H1 (cell line): Measurements from ENCODE around the gene ANKFN1. TPM values are rescaled to one million over a fixed set of nuclear protein-coding genes. Genes with fewer than 3 reads are reported as not detected.

Source experiments
- CTCF ChIA-PET: fragments of 300-600 bp; sonication (Branson Sonifier 250); formaldehyde crosslinking; loops from one replicate; lab custom pipeline; 2021; ENCODE audit not compliant: partially characterized antibody; lab: Charles Lee
- POLR2A ChIA-PET: fragments of 300-600 bp; sonication (Branson Sonifier 250); formaldehyde crosslinking; loops from one replicate; lab custom pipeline; 2021; ENCODE audit warnings: inconsistent platforms; ENCODE audit not compliant: partially characterized antibody; lab: Charles Lee
- DNase-seq, 2 experiments: peaks; one replicate each; pipeline versions ENCODE4 v3.0.0 to v3.0.0-alpha.2; 2010 to 2022; ENCODE audit warnings: low spot score in 2 of 2, low read depth in 1 of 2, mixed read lengths in 1 of 2
- FAIRE-seq: peaks from 2 replicates; lab custom pipeline; 2011; peaks lifted over from hg19 to GRCh38; lab: Jason Lieb, UNC
- H2AFZ ChIP-seq: 2 replicates; pipeline ENCODE4 v1.8.1; 2012; ENCODE audit warnings: low read length, inconsistent platforms
- H2AK5ac ChIP-seq: 2 replicates; pipeline ENCODE4 v1.6.1; 2013; ENCODE audit warnings: low read depth, low read length
- H2BK120ac ChIP-seq: replicated peaks from 2 replicates; pipeline ENCODE3; 2013; ENCODE audit warnings: low read depth, low read length, inconsistent platforms
- H2BK12ac ChIP-seq: 2 replicates; pipeline ENCODE4 v1.6.1; 2013; ENCODE audit warnings: low read depth, low read length
- H2BK15ac ChIP-seq: 2 replicates; pipeline ENCODE4 v1.6.1; 2013; ENCODE audit warnings: low read length
- H2BK20ac ChIP-seq: 2 replicates; pipeline ENCODE4 v1.6.1; 2013; ENCODE audit warnings: low read length
- H2BK5ac ChIP-seq: 2 replicates; pipeline ENCODE4 v1.6.1; 2013; ENCODE audit warnings: low read depth, low read length
- H3K14ac ChIP-seq: 2 replicates; pipeline ENCODE4 v1.6.1; 2013; ENCODE audit warnings: inconsistent platforms; ENCODE audit not compliant: insufficient read length
- H3K18ac ChIP-seq: 2 replicates; pipeline ENCODE4 v1.6.1; 2013; ENCODE audit warnings: low read length; ENCODE audit errors: extremely low read depth
- H3K23ac ChIP-seq: 2 replicates; pipeline ENCODE4 v1.6.1; 2013; ENCODE audit warnings: inconsistent platforms; ENCODE audit not compliant: insufficient read length
- H3K23me2 ChIP-seq: 2 replicates; pipeline ENCODE4 v1.6.1; 2013; ENCODE audit warnings: low read depth, low read length
- H3K27ac ChIP-seq: 2 replicates; pipeline ENCODE4 v1.6.1; 2011; ENCODE audit warnings: low read depth, low read length, inconsistent platforms
- H3K27me3 ChIP-seq, 4 experiments: replicated peaks in 1 of 4; 1 replicate in 1 of 4; 2 replicates in 3 of 4; pipeline versions ENCODE4 v1.6.1 to v1.8.1; 2011 to 2013; ENCODE audit warnings: low read length in 3 of 4, mild to moderate bottlenecking in 3 of 4, inconsistent platforms in 2 of 4, mixed read lengths in 2 of 4, moderate library complexity in 1 of 4; ENCODE audit not compliant: control insufficient read depth in 3 of 4, insufficient read depth in 3 of 4; ENCODE audit errors: extremely low read depth in 1 of 4
- H3K36me3 ChIP-seq, 4 experiments: 2 replicates each; pipeline versions ENCODE4 v1.6.1 to v1.8.1; 2011 to 2013; ENCODE audit warnings: mild to moderate bottlenecking in 4 of 4, low read length in 3 of 4, moderate library complexity in 2 of 4, control low read depth in 1 of 4, inconsistent platforms in 1 of 4; ENCODE audit not compliant: insufficient read depth in 4 of 4, control insufficient read depth in 2 of 4
- H3K4ac ChIP-seq: replicated peaks from 2 replicates; pipeline ENCODE3; 2013; ENCODE audit warnings: low read length, low read depth, mixed read lengths, inconsistent platforms; ENCODE audit not compliant: insufficient read length
- H3K4me1 ChIP-seq, 4 experiments: replicated peaks in 1 of 4; 1 replicate in 1 of 4; 2 replicates in 3 of 4; pipeline versions ENCODE4 v1.6.1 to v1.8.1; 2011 to 2013; ENCODE audit warnings: low read length in 3 of 4, inconsistent platforms in 2 of 4, mixed read lengths in 1 of 4; ENCODE audit not compliant: insufficient read depth in 4 of 4, control insufficient read depth in 3 of 4
- H3K4me2 ChIP-seq, 2 experiments: 2 replicates each; pipeline versions ENCODE4 v1.6.1 to v1.8.1; 2011 to 2013; ENCODE audit warnings: low read depth in 2 of 2, low read length in 2 of 2, control low read depth in 1 of 2, inconsistent platforms in 1 of 2, mild to moderate bottlenecking in 1 of 2; ENCODE audit not compliant: insufficient read depth in 1 of 2
- H3K4me3 ChIP-seq, 4 experiments: fragments of 200-600, 300-600 bp in 1 of 4; sonication (generic), shearing (Covaris generic), sonication (Bioruptor Twin) in 1 of 4; 2 replicates each; pipeline versions ENCODE4 v1.5.1 to v1.8.1; 2011 to 2016; ENCODE audit warnings: low read length in 4 of 4, low read depth in 3 of 4, control low read depth in 2 of 4, inconsistent platforms in 2 of 4, mild to moderate bottlenecking in 2 of 4, mixed read lengths in 1 of 4, moderate library complexity in 1 of 4; ENCODE audit not compliant: insufficient read depth in 2 of 4; ENCODE audit errors: extremely low read depth in 1 of 4
- H3K56ac ChIP-seq: replicated peaks from 2 replicates; pipeline ENCODE3; 2013; ENCODE audit warnings: low read depth, mild to moderate bottlenecking, mixed read lengths, low read length, inconsistent platforms; ENCODE audit not compliant: insufficient read length
- H3K79me1 ChIP-seq: 2 replicates; pipeline ENCODE4 v1.6.1; 2013; ENCODE audit warnings: low read depth, low read length, control low read depth
- H3K79me2 ChIP-seq, 2 experiments: 2 replicates each; pipeline versions ENCODE4 v1.6.1 to v1.8.1; 2012 to 2013; ENCODE audit warnings: low read length in 2 of 2, mild to moderate bottlenecking in 2 of 2, inconsistent platforms in 1 of 2; ENCODE audit not compliant: insufficient read depth in 2 of 2, control insufficient read depth in 1 of 2
- H3K9ac ChIP-seq, 4 experiments: replicated peaks in 1 of 4; 1 replicate in 1 of 4; 2 replicates in 3 of 4; pipeline versions ENCODE4 v1.6.1 to v1.8.1; 2011 to 2013; ENCODE audit warnings: low read depth in 3 of 4, low read length in 3 of 4, control low read depth in 2 of 4, mild to moderate bottlenecking in 2 of 4, moderate library complexity in 2 of 4, inconsistent platforms in 1 of 4; ENCODE audit errors: extremely low read depth in 1 of 4
- H3K9me3 ChIP-seq, 2 experiments: 2 replicates each; pipeline versions ENCODE4 v1.6.1 to v1.8.1; 2012 to 2013; ENCODE audit warnings: mild to moderate bottlenecking in 2 of 2, moderate library complexity in 2 of 2, control low read depth in 1 of 2, inconsistent platforms in 1 of 2, low read depth in 1 of 2, low read length in 1 of 2, mixed read lengths in 1 of 2; ENCODE audit not compliant: insufficient read depth in 2 of 2
- H4K20me1 ChIP-seq, 2 experiments: replicated peaks in 1 of 2; 2 replicates each; pipeline versions ENCODE3 to v1.8.1; 2011 to 2013; ENCODE audit warnings: inconsistent platforms in 2 of 2, low read length in 2 of 2, mild to moderate bottlenecking in 1 of 2; ENCODE audit not compliant: insufficient read depth in 2 of 2, control insufficient read depth in 1 of 2
- H4K5ac ChIP-seq: 2 replicates; pipeline ENCODE4 v1.6.1; 2013; ENCODE audit warnings: low read length, low read depth, mixed read lengths, inconsistent platforms; ENCODE audit not compliant: insufficient read length
- H4K8ac ChIP-seq: 2 replicates; pipeline ENCODE4 v1.8.0; 2013; ENCODE audit warnings: mild to moderate bottlenecking, moderate library complexity, low read length, inconsistent platforms; ENCODE audit not compliant: insufficient read depth; ENCODE audit errors: extremely low read depth
- H4K91ac ChIP-seq: replicated peaks from 2 replicates; pipeline ENCODE3; 2013; ENCODE audit warnings: low read length, mixed read lengths, inconsistent platforms; ENCODE audit not compliant: insufficient read length
- EP300 ChIP-seq, 2 experiments: IDR thresholded peaks; 1 replicate in 1 of 2; 2 replicates in 1 of 2; pipeline ENCODE4 v1.6.1; 2011 to 2012; ENCODE audit warnings: low read depth in 2 of 2, low read length in 2 of 2, mild to moderate bottlenecking in 2 of 2, borderline replicate concordance in 1 of 2, inconsistent platforms in 1 of 2, moderate library complexity in 1 of 2
- GABPA ChIP-seq: IDR thresholded peaks from 2 replicates; pipeline ENCODE4 v1.6.1; 2011; ENCODE audit warnings: mild to moderate bottlenecking, low read length, moderate library complexity, borderline replicate concordance; ENCODE audit not compliant: insufficient read depth
- JUN ChIP-seq: IDR thresholded peaks from 2 replicates; pipeline ENCODE4 v1.6.1; 2011; ENCODE audit warnings: low read depth, mild to moderate bottlenecking, improper control_type of control experiment, low read length
- WGBS, 2 experiments: shearing (Covaris generic) in 1 of 2; methylation state at CpG; one replicate each; pipeline versions ENCODE4 v1.1.6 to v1.1.7; 2013 to 2015; ENCODE audit warnings: low lambda C conversion rate in 2 of 2, mixed read lengths in 2 of 2, inconsistent platforms in 1 of 2, low coverage in 1 of 2, missing lambda C conversion rate in 1 of 2; ENCODE audit not compliant: insufficient replicate concordance in 2 of 2, insufficient coverage in 1 of 2, insufficient read length in 1 of 2; ENCODE audit errors: extremely low coverage in 1 of 2, missing lambda C conversion rate in 1 of 2; 5-methylcytosine and 5-hydroxymethylcytosine counted together
- polyA plus RNA-seq, 7 experiments: library from polyadenylated mRNA; depleted of rRNA in 3 of 7; stranded (reverse) in 5 of 7; unstranded in 2 of 7; fragments of >200 nt in 5 of 7; fragments of 200-250 nt in 2 of 7; gene quantifications; 1 replicate in 5 of 7; 2 replicates in 1 of 7; 4 replicates in 1 of 7; pipeline versions ENCODE4 v1.2.1 to v1.2.3, GENCODE V29; 2011 to 2013; ENCODE audit warnings: missing spikeins in 2 of 7, mixed read lengths in 2 of 7
- total RNA-seq: library from RNA; stranded (reverse); fragmentation: NEBNext Ultra II Directional; extraction: Animal tissue kit (Norgen Biotek cat#: 25700); gene quantifications from 2 replicates; pipeline ENCODE4 v1.2.1, GENCODE V29; 2021
- TF ChIP-seq, protein P1 (sequence below): IDR thresholded peaks from 2 replicates; pipeline ENCODE4 v1.6.1; 2012; ENCODE audit warnings: inconsistent platforms

ANKFN1 gene
- total and polyA plus RNA-seq, 2 of the 8 experiments (the other 6 are each of a cell fraction or from before 2014, with no cell fraction given) = not detected

DNA sequence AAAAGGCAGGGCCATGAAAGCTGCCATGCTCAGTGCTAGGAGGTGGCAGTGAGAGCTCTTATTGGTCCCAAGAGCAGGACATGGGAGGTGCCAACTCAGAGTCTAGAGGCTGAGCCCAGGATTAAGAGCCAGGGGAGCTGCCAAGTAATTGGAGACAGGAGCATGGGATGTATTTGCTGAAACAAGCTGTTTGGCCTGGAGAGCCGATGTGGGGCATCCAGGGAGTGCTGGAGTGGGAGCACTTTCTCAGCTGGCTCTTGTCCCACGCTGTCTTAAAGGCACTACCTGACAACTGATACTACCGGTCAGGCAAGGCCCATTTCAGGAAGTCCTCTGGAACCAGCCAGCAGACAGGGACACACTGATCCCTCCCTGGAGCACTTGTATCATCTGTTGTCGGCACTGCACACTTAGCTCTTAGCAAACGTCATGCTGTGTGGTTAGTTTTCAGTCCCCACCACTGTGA is 19.3 kb downstream of the ANKFN1 start:
- H3K79me2 ChIP-seq = no peaks in the 10 kb centered on the region
- no peaks in the 10 kb centered on the region for H4K20me1 ChIP-seq
- H3K56ac ChIP-seq = no peak overlapping the region
- H2AFZ ChIP-seq = 0 out of 2 replicates have a peak overlapping the region, but pooled peaks have one; percentile 20
- H2BK5ac ChIP-seq = no peak overlapping the region
- H3K9me3 ChIP-seq = no peaks in the 10 kb centered on the region
- H3K36me3 ChIP-seq = no peaks in the 10 kb centered on the region
- H3K79me1 ChIP-seq = no peaks in the 10 kb centered on the region
- no peak overlapping the region for H3K9ac ChIP-seq
- H4K5ac ChIP-seq = no peak overlapping the region
- H4K8ac ChIP-seq = no peak overlapping the region
- DNase-seq (no peak), FAIRE-seq (no peak)
- H3K27ac ChIP-seq = no peak overlapping the region
- no peak overlapping the region for H3K18ac ChIP-seq
- H3K23me2 ChIP-seq = no peaks in the 10 kb centered on the region
- H3K4me2 ChIP-seq = no peak overlapping the region
- no peak overlapping the region for H2BK120ac ChIP-seq
- TF ChIP-seq JUN (no peak), GABPA (no peak), EP300 (IDR thresholded peaks at IDR 0.05; ENCODE audit: borderline replicate concordance in 1 of 2, low read depth in 2 of 2, low read length in 2 of 2) (no peak)
- TF ChIP-seq, protein P1, sequence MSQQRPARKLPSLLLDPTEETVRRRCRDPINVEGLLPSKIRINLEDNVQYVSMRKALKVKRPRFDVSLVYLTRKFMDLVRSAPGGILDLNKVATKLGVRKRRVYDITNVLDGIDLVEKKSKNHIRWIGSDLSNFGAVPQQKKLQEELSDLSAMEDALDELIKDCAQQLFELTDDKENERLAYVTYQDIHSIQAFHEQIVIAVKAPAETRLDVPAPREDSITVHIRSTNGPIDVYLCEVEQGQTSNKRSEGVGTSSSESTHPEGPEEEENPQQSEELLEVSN = no peak
- H2BK15ac ChIP-seq = no peak overlapping the region
- no peak overlapping the region for H3K23ac ChIP-seq
- 81% methylated on average over 5 of the region's 5 CpGs; no CpG with 5 or more reads in 1 of the 2 experiments for WGBS, 2 experiments
- no peak overlapping the region for H3K4me3 ChIP-seq
- H2AK5ac ChIP-seq = no peak overlapping the region
- no peak overlapping the region for H2BK20ac ChIP-seq
- CTCF ChIA-PET = interaction anchor here (0.7 to 2.7 kb wide), 6 partner anchors 8 to 645 kb away, joined by 3 to 9 read pairs (median 3); no protein-coding TSS in a partner anchor
- POLR2A ChIA-PET = no interaction called here
- no peaks in the 10 kb centered on the region for H3K27me3 ChIP-seq
- H3K4me1 ChIP-seq = no peaks in the 10 kb centered on the region; a peak in 2 of 7 replicates
- no peak overlapping the region for H3K14ac ChIP-seq
- H3K4ac ChIP-seq = no peak overlapping the region
- no peak overlapping the region for H2BK12ac ChIP-seq
- H4K91ac ChIP-seq = no peak overlapping the region
